NCI-H345 (cell line): ENCODE measurements around the gene PSTK.
A peak's percentile ranks its signal among the peaks of the same experiment; 100 is the strongest.

ENCODE experiments used
- DNase-seq: peaks from one replicate; lab custom pipeline; 2025; lab: John Stamatoyannopoulos, UW

PSTK gene

GRCh38 chr10:122980209-122981065, at the start of gene PSTK:
Gene PSTK (plus strand): TSS chr10:122980401. CDS start chr10:122980480, 79 bp downstream.
- peak; percentile 84 for DNase-seq

GRCh38 chr10:122931088-122931906, 48.9 kb upstream of the PSTK start:
- no peak for DNase-seq

- DNase-seq = no peak
These were observed 40.9 kb upstream of the PSTK start for GRCh38 chr10:122939133-122939855.

GRCh38 chr10:122939856-122940543, 40.2 kb upstream of the PSTK start:
- no peak for DNase-seq

GRCh38 chr10:122949296-122949695, 30.9 kb upstream of the PSTK start:
- no peak for DNase-seq

- peak; percentile 96 for DNase-seq
These were observed 26.1 kb upstream of the PSTK start, which contains the start of gene C10orf88 for GRCh38 chr10:122953902-122954730. Gene C10orf88 (minus strand): TSS chr10:122954227. CDS start chr10:122954178, 49 bp downstream.

- DNase-seq = no peak
These were observed 25.5 kb upstream of the PSTK start for GRCh38 chr10:122954731-122955050.

GRCh38 chr10:122955892-122956291, 24.3 kb upstream of the PSTK start:
- DNase-seq = no peak

GRCh38 chr10:122957474-122957873, 22.7 kb upstream of the PSTK start:
- no peak for DNase-seq

- no peak for DNase-seq
These were observed 17.8 kb upstream of the PSTK start for GRCh38 chr10:122962405-122962804.

- no peak for DNase-seq
These were observed 13.3 kb upstream of the PSTK start for GRCh38 chr10:122966879-122967278.

GRCh38 chr10:122968698-122969097, 11.5 kb upstream of the PSTK start:
- DNase-seq = no peak

- DNase-seq = peak; percentile 5
These were observed 6.2 kb upstream of the PSTK start for GRCh38 chr10:122974023-122974422.

- no peak for DNase-seq
These were observed 5.6 kb upstream of the PSTK start for GRCh38 chr10:122974543-122975064.

- DNase-seq = no peak
These were observed 864 bp downstream of the PSTK start for GRCh38 chr10:122981066-122981464.

GRCh38 chr10:122983898-122984297, 3.7 kb downstream of the PSTK start:
- no peak for DNase-seq

- no peak for DNase-seq
These were observed 4.5 kb downstream of the PSTK start for GRCh38 chr10:122984708-122985107.

- no peak for DNase-seq
These were observed 6.1 kb downstream of the PSTK start for GRCh38 chr10:122986335-122986734.

- DNase-seq = no peak
These were observed 8.3 kb downstream of the PSTK start for GRCh38 chr10:122988501-122988900.

- DNase-seq = no peak
These were observed 10.1 kb downstream of the PSTK start for GRCh38 chr10:122990278-122990677.
